ENCODE measurements around the gene DTX4.

DTX4 gene

GRCh38 chr11:59193587-59194130 is 21.7 kb downstream of the DTX4 start:
- no peak for DNase-seq

GRCh38 chr11:59195586-59195985 is 23.7 kb downstream of the DTX4 start:
- no peak for DNase-seq

DNA sequence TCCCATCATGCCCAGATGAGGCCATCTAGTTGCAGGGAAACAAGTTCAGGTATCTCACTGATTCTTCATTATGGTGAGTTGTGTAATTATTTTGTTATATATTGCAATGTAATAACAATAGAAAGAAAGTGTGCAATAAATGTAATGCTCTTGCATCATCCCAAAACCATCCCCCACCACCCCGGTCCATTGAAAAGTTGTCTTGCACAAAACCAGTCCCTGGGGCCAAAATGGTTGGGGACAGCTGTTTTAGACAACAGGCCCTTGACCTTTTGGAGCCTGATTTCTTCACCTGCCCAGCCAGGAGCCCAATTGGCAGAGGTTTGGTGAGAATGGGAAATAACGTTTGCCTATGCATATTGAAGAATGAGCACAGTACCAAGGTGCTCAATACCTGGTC is 24.8 kb downstream of the DTX4 start:
- no peak for DNase-seq

DNA sequence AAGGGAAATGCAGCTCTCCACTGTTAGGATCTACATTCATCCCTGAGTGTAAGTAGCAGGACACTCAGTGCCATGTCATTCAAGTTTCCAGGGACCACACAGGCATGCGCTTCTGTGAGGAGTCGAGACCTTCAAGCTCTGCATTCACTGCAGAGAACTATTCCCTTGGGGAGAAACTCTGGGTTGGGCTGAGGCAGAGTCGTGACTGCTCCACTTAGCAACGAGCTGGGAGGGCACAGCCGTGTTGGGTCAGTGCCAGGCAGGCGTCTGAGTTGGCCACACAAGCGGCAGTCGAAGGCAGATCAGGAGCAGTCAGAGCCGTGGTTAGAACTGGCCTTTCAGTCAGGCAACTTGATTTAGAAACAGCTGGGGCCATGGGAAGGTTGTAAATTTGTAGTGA is 26.1 kb downstream of the DTX4 start:
- DNase-seq, result no peak

GRCh38 chr11:59198726-59199125 is 26.8 kb downstream of the DTX4 start:
- DNase-seq, result no peak

GRCh38 chr11:59199546-59200422 is 27.9 kb downstream of the DTX4 start:
- DNase-seq, result no peak

DNA sequence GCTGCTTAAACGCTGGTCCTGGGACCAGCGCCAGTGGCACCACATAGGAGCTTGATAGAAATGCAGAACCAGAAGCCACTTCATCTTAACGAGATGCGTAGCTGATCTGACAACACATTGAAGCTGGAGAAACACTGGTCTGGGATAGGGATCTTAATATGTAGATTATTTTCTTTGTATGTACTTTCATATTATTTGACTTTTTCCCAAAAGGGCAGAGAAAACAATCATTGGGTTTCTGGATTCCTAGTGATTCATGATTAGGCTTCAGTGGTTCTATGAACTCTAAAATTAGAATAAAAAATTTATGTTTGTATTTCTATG is 28.5 kb downstream of the DTX4 start:
- DNase-seq, result no peak

- no peak for DNase-seq
Observed at GRCh38 chr11:59201353-59201752, 29.4 kb downstream of the DTX4 start.

- DNase-seq, result no peak
Observed at GRCh38 chr11:59204746-59205145, 32.8 kb downstream of the DTX4 start.

DNA sequence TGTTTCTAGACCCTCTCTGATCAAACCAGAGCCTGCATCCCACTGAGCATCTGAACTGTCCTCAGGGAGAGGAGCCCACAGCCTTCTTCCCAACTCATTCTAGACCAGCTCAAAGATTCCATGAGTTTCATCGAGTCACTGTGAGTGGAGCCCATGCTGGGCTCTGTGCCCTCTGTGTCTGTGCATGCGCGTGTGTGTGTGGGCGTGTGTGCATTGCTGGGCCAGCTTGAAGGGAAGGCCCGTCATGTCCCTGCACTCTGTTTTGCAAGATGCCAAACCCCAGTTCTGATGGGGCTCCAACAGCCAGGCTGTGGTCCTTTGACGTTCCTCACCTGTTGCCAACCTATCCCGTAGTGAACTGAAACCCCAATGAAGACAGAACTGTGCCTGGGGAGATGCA is 33.7 kb downstream of the DTX4 start:
- DNase-seq, result no peak

DNA sequence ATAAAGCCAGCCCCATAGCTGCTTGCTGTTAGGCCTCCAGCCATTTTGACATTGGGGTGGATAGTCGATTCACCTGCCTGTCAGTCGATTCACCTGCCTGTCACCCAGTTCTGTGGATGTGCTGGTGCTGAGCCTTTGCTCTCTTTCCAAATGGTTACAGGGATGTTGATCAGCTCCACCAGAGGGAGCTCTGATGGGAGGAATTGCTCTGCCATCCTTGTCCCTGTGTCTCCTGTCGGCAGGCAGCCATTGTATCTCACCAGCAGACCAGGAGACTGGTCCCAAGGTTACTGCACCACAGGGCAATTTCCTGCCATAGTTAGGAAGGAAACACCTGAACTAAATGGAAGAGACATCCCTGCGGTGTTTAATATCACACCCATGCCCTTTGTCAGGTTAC is 34.7 kb downstream of the DTX4 start:
- DNase-seq, result no peak

- DNase-seq, result no peak
Observed at GRCh38 chr11:59207988-59208451, 36.1 kb downstream of the DTX4 start.

DNA sequence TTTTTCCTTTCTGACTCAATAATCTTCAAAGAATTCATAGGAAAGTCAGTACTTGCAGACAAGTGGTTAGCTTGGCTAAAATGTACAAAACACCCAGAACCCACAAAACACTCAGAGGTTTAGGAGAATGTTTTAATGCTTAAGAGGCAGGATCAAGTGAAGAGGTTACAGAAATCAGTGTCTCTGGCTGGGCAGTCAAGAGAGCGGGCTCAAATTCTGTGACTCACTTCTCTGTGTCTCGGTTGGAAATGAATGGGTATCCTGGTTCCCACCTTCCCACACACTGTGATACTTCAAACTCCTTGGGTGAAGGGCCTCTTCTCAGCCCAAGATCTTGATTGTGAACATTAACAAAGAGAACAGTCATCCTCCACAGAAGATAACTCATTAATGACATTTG is 37.0 kb downstream of the DTX4 start:
- DNase-seq, result no peak

DNA sequence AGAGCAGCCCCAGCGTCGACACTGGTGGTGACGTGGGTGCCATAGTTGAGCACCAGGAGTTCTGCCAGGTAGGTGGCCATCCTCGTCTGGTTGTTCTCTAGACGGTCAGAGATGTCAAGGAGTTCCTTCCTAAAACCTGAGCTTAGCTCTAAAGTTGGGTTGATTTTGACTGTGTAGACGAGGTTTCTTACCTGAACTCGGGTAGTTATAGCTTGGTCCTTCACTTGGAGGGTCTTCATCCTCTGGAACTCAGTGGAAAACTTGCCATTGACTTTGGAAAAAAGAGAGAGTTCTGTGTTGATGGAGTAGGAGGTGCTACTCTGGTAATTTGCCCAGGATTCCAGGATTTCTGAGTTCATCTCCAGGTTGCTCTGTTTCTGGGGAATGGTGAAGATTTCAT is 40.3 kb downstream of the DTX4 start:
- DNase-seq, result no peak

DNA sequence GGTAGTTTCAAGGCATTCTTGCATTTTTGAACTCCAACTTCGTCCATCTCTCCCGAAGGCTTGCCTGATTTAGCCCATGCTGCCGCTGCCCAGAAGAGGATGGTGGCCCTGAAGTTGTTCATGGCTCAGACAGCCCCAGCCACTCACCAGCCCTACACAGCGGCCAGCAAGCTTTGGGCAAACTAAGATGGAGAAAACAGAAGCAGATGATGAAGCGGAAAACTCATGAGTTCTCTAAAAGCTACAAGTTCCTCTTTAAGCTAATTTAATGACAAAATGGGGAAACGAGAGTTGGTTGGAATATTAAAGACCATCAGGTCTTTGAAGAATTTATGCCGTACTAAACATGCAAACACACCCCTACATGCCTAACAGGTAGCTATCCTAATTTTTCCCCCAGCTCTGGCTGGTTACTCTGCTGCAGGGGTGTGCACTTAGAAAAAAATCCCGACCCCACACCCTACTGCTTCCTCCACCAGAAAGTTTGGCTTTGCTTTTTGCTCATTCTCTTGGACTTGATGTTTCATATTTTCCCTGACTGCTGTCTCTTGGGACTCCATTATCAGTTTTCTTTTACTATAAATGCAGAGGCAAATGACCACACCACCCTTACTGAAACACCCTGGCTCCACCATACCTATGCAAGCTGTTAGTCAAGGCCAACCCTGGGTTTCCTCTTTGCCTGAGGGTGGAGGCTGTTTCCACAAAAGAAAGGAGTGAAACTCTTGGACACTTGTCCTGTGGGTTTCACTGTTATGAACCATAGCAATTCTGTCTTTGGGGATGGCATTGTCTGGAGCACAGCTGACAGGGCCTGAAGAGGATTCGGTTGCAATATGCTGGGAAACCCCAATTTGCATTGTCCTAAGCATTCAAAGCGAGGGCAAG is 41.1 kb downstream of the DTX4 start, which contains the start of gene MPEG1:
Gene MPEG1, minus strand, starts transcription at position 184 of the 888 bp plus-strand sequence. Its CDS starts 62 bp downstream, at position 122.
- DNase-seq, result no peak

- no peak for DNase-seq
Observed at GRCh38 chr11:59214141-59214893, 42.4 kb downstream of the DTX4 start.

GRCh38 chr11:59216641-59217564 is 45.0 kb downstream of the DTX4 start:
- no peak for DNase-seq

- no peak for DNase-seq
Observed at GRCh38 chr11:59218319-59218718, 46.4 kb downstream of the DTX4 start.

- DNase-seq, result no peak
Observed at GRCh38 chr11:59218893-59219292, 47.0 kb downstream of the DTX4 start.

GRCh38 chr11:59219836-59220235 is 47.9 kb downstream of the DTX4 start:
- DNase-seq, result no peak

- DNase-seq, result no peak
Observed at GRCh38 chr11:59221441-59221840, 49.5 kb downstream of the DTX4 start.
